ENCODE measurements around the gene MYORG.

The MYORG gene

GRCh38 chr9:34385561-34386230 is 9.0 kb upstream of the MYORG start:
- no peak for DNase-seq (ENCODE audit: low read depth, low spot score)
- H3K27ac ChIP-seq: no peak overlapping the region

- no peak overlapping the region for H3K27ac ChIP-seq
- no peak for DNase-seq (ENCODE audit: low read depth, low spot score)
These were observed 7.9 kb upstream of the MYORG start for GRCh38 chr9:34384368-34385165.

DNA sequence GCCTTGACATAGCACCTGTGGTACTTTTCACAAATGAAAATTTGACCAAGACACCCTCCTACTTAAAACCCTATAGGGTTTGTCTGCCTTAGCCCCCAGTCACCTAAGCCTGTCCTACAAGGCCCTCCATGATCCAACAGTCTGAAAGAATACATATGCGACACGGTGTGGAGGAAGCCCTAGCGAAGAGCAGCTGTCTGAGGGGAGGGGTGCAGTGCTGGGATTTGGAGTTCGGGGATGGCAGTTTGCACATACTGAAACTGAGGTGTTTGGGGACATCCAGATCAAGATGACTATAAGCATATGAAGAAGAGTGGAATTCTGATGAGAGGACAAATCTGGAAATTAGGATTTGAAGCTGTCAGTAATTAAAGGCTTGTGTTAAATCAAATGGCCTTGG is 7.2 kb upstream of the MYORG start:
- no peak for DNase-seq (ENCODE audit: low read depth, low spot score)

GRCh38 chr9:34382879-34383278 is 6.2 kb upstream of the MYORG start:
- H3K27ac ChIP-seq: no peak overlapping the region
- no peak for DNase-seq (ENCODE audit: low read depth, low spot score)

More for the DNA sequence above, 7.2 kb upstream of the MYORG start:
- H3K27ac ChIP-seq: no peak overlapping the region

DNA sequence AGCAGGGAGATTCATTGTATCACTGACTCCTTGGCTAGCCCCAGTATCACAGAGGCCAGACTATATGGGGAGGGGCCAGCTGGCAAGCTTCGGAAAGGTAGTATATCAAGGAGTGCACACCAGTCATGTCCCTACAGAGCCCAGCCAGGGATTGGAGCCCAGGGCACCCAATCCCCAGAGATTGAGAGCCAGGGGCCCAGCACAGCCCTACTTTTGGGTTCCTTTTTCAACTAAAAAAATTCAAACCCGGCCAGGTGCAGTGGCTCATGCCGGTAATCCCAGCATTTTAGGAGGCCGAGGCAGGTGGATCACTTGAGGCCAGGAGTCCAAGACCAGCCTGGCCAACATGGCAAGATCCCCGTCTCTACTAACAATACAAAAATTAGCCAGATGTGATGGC is 5.4 kb upstream of the MYORG start:
- no peak for DNase-seq (ENCODE audit: low read depth, low spot score)

DNA sequence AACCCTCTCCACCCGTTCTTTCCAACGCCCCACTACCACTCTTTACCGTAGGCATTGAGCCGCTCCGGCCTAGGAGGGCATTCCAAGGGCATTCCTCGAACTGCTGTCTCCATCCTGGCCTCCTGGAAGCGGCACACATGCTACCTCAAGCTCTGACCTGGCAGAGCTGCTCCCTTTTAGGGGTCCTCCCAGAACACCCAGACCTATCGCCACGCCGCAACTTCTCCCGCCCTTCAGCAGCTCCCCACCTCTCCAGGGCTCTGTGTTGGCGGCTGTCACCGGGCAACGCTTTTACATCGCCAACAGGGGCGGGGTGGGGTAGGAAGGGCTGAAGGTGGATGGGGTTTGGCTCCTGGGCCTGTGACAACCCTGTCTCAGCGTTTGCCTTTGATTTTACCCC is 4.6 kb upstream of the MYORG start:
- no peak for DNase-seq (ENCODE audit: low read depth, low spot score)

More for the DNA sequence above, 5.4 kb upstream of the MYORG start:
- no peak overlapping the region for H3K27ac ChIP-seq

GRCh38 chr9:34380511-34381315 is 4.0 kb upstream of the MYORG start:
- no peak overlapping the region for H3K27ac ChIP-seq
- DNase-seq (ENCODE audit: low read depth, low spot score): no peak

More for the DNA sequence above, 4.6 kb upstream of the MYORG start:
- H3K27ac ChIP-seq: no peak overlapping the region

DNA sequence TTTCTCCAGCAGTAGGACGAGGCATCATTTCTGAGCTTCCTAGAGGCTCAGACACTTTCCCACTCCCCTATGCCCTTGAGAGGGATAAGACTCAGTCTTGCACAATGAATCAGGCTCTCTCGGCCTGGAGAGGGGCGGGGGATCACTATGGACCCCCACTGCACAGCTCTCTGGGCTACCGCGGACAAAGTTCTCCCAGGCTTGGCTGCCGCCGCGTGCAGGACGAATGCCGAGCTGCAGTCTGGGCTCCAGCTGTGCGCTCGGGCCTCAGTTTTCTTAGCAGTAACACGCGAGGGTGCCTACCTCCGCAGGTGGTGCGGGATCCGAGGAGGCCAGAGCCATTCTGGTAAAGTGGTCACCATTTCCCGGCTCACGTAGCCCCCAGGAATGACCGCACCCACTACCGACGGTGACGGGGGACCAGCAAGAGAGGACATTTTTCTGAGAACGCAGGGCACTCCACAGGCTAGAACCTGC is 3.4 kb upstream of the MYORG start:
- no peak for DNase-seq (ENCODE audit: low read depth, low spot score)
- H3K27ac ChIP-seq: no peak overlapping the region

DNA sequence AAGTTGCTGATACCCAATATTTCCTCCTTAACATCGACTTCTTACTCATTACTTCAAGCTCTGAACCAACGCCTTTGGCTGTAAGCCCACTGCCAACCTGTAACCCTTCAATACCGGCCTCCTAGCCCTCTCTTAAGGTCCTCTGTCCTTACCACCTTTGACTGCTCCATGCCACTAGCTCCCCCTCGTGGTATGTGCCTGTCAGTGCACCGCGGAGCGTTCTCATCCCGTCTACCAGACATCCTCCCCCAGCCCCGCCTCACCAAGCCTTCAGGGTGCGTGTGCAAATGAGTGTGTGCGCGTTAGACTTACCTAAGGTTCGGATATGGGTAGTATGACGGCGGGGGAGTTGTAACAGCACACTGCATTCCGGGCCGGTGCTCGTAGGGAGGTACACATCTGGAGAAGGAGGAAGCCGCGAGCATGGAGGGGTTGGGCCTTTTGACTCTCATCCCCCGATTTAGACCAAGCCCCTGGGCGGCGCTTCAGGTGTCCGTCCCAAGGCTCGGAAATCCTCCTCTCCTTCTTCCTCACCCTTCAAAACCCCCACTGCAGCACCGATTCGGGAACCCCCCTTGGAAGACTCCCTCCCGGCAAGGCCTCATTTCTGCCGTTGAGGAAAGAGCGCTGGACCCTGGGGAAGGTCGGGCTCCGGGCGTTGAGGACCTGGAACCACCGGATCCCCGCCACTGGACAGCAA is 2.8 kb upstream of the MYORG start:
- no peak overlapping the region for H3K27ac ChIP-seq

DNA sequence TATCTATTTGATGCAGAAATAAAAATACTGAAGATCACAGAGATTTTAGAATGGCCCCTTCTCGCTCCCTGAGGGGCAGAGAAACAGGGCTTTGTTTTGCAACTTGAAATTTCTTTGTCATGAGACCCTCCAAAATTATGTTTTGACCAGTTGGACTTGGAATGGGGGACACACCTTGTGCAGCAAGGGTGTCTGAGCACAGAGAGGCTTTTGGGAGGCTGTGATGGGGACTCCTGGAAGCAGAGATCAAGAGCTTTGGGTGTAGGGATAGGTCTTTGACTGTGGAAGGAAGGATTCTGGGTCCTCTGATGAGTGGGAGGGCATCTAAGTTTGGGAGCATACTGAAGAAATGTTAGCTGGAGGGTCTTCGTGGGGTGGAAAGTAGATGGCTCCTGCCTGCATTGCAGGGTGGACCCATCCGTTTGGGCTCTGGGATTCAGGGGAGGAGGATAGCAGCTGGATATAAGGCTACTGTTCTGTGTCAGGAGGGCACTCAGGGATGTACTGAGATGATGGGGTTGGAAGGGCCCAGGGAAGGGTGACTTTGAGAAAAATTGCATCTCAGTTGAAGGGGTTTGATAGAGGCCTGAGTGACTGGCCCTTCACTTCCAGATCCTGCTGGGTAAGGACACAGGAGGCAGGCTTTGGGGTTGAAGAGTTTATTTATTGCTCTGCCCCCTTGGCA is 1.8 kb upstream of the MYORG start:
- DNase-seq (ENCODE audit: low read depth, low spot score): no peak
- H3K27ac ChIP-seq: no peak overlapping the region

More for the DNA sequence above, 2.8 kb upstream of the MYORG start:
- peak; percentile 41 for DNase-seq (ENCODE audit: low read depth, low spot score)

- no peak overlapping the region for H3K27ac ChIP-seq
These were observed 677 bp upstream of the MYORG start for GRCh38 chr9:34377404-34377746.

DNA sequence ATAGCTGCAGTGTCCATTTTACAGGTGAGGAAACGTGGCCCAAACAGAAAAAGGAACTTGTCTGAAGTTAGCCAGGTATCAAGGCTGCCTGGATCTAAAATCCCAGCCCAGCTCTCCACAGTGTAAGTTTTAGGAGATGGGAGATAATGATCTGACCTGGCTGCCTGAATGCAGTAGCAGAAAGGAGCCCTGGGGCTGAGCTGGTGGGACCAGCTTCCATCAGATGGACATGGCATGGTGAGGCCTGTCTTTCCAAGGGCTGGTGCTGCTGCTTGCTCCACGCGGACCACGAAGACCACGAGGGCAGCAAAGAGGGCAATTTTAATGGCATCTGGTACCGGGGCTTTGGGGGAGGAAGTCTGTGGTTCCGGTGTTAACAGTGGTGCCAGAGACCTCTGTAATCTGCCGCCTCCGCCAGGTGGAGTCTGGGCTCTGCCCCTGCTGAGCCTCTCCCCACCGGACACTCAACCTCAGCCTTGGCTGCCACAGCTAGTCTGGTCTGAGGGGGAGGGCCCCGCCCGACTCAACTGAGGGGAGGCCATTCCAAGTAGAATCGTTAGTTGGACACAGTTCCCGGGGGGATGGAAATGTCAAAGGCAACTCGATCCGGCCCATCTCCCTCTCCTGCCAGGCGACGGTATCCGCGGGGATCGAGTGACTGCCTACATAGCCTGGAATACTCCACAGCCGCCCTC is 650 bp downstream of the MYORG start:
- peak overlapping the region; percentile 40 for H3K27ac ChIP-seq
- DNase-seq (ENCODE audit: low read depth, low spot score): no peak

More at GRCh38 chr9:34377404-34377746, 677 bp upstream of the MYORG start:
- no peak for DNase-seq (ENCODE audit: low read depth, low spot score)

DNA sequence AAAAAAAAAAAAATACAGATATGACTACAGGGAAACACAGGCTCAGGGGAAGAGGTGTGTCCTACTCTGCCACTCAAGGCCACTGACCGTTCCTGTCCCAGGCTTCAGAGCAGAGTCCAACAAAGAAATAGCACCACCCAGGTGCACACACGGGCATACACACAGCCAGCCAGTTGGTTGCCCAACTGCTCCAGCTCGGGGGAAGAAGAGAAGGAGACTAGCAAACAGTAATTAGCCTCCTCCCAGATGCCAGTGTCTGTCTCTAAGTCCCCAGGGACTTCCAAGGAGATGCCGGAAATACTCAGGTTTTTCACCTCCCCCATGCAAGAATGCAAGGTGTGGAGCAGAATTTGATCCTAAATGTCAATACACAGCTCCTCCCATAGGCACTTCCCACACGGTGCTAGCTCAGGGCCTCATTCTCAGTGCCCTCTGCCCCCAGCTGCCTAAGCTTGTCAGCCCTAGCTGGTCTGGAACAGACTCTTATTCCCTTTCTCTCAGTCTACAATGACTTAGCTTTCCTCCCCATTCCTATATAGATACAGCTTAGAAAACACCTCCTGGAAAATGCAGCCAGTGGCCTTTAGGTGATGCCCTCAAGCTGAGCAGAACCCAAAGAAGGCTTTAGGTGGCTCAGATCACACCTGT is 1.7 kb downstream of the MYORG start:
- no peak for DNase-seq (ENCODE audit: low read depth, low spot score)
- no peak overlapping the region for H3K27ac ChIP-seq

DNA sequence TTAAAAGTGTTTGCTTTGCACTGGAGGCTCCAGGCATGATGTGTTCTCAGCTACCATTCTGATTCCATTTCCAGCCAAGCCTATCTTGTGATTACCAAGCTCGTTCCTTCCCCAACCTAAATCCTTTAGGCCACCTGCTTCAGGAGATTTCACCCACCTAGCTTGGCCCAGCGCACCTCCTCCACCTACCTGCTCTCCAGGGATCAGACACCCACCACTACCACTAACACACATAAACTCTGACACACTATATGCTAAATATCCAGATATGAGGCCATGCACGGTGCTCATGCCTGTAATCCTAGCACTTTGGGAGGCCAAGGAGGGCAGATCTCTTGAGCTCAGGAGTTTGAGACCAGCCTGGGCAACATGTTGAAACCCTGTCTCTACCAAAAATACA is 2.4 kb downstream of the MYORG start:
- H3K27ac ChIP-seq: no peak overlapping the region
- DNase-seq (ENCODE audit: low read depth, low spot score): no peak

DNA sequence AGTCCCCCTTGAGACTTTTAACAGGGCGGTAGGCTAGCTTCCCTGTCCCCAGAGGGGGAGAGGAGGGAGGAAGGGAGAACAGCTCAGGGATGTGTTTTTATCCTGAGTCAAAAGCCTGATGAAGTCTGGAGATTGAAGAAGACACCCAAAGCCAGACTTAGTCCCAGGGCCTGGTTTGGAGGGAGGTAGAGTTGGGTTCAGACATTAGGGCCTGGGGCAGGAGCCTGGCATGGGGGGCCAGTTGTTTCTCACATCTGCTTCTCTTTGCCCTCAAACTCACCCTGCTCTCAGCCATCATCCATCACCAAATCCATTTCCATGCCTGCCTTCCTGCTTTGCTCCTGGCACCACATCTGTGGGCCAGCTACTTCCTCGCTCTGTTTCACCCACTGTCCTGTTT is 2.9 kb downstream of the MYORG start:
- DNase-seq (ENCODE audit: low read depth, low spot score): no peak
- H3K27ac ChIP-seq: no peak overlapping the region

- no peak for DNase-seq (ENCODE audit: low read depth, low spot score)
- no peak overlapping the region for H3K27ac ChIP-seq
These were observed 4.2 kb downstream of the MYORG start for GRCh38 chr9:34372467-34373011.

DNA sequence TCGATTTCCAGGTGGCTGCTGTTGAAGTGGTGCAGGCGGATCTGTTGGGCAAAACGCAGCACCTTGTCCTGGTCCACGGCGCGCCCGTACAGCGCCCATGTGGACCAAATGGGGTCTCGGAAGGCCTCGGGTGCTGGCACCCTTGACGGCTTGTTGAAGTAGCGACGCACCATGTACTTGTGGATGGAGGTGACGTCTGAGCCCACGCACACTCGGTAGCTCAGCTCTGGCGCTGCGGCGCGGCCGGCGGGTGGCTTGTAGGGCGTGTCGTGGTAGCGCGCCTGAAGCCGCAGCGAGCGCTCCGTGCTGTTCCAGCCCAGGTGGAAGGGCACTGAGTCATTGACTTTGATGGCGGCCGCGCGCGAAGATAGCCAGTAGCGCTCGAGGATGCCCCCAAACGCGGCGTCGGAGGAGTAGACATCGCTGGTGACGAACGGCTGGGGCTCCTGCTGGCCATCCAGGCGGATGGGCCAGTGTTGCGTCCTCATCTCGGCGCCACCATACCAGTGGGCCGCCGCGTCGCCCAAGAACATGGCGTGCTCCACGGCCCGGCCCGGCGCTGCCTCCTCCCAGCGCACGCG is 4.7 kb downstream of the MYORG start:
- DNase-seq (ENCODE audit: low read depth, low spot score): no peak
- no peak overlapping the region for H3K27ac ChIP-seq

Measured in epithelial cell of prostate (primary cell).